ENCODE results near the gene ZGRF1.
"Not testable (repeated sequence)": the region's sequence is repeated elsewhere in the genome, so short reads cannot be mapped to it uniquely, and the experiment has no call there.

Gene ZGRF1

GRCh38 chr4:112668131-112668530 lies 31.4 kb upstream of the ZGRF1 start:
- TF ChIP-seq, protein P1, sequence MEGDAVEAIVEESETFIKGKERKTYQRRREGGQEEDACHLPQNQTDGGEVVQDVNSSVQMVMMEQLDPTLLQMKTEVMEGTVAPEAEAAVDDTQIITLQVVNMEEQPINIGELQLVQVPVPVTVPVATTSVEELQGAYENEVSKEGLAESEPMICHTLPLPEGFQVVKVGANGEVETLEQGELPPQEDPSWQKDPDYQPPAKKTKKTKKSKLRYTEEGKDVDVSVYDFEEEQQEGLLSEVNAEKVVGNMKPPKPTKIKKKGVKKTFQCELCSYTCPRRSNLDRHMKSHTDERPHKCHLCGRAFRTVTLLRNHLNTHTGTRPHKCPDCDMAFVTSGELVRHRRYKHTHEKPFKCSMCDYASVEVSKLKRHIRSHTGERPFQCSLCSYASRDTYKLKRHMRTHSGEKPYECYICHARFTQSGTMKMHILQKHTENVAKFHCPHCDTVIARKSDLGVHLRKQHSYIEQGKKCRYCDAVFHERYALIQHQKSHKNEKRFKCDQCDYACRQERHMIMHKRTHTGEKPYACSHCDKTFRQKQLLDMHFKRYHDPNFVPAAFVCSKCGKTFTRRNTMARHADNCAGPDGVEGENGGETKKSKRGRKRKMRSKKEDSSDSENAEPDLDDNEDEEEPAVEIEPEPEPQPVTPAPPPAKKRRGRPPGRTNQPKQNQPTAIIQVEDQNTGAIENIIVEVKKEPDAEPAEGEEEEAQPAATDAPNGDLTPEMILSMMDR (IDR thresholded peaks at IDR 0.05; ENCODE audit: extremely low read depth, missing control alignments) = no peak

GRCh38 chr4:112664611-112665010 lies 27.9 kb upstream of the ZGRF1 start:
- no peak for DNase-seq (ENCODE audit: low spot score)
- TF ChIP-seq, protein P1 (IDR thresholded peaks at IDR 0.05; ENCODE audit: extremely low read depth, missing control alignments) = no peak

More at GRCh38 chr4:112668131-112668530, 31.4 kb upstream of the ZGRF1 start:
- no peak for DNase-seq (ENCODE audit: low spot score)

GRCh38 chr4:112656115-112656514 lies 19.4 kb upstream of the ZGRF1 start:
- not testable (repeated sequence) for DNase-seq (ENCODE audit: low spot score)

GRCh38 chr4:112655270-112655669 lies 18.6 kb upstream of the ZGRF1 start:
- TF ChIP-seq, protein P1 (IDR thresholded peaks at IDR 0.05; ENCODE audit: extremely low read depth, missing control alignments) = no peak
- DNase-seq (ENCODE audit: low spot score) = no peak

DNA sequence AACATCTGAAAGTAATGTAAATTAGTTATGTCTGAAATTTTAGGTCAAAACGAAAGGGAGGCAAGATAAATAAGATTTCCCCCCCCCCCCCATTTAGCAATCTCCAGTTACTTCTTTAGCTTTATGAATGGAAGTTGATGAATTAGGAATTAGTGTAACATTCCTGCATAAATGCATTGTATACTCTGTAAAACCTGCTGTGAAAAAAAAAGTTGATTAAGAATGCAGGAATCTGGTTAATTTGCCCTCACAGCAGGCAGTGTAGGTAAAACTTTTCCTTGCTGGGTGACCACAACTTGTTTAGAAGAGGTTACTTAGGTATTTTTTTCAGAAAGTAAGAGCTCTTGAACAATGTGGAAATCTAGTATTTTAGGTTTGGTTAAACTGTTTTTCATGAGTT lies 15.5 kb upstream of the ZGRF1 start:
- TF ChIP-seq, protein P1 (IDR thresholded peaks at IDR 0.05; ENCODE audit: extremely low read depth, missing control alignments) = no peak
- no peak for DNase-seq (ENCODE audit: low spot score)

GRCh38 chr4:112651641-112652040 lies 14.9 kb upstream of the ZGRF1 start:
- TF ChIP-seq, protein P1 (IDR thresholded peaks at IDR 0.05; ENCODE audit: extremely low read depth, missing control alignments) = no peak

GRCh38 chr4:112650332-112650731 lies 13.6 kb upstream of the ZGRF1 start:
- TF ChIP-seq, protein P1 (IDR thresholded peaks at IDR 0.05; ENCODE audit: extremely low read depth, missing control alignments) = no peak
- no peak for DNase-seq (ENCODE audit: low spot score)

More at GRCh38 chr4:112651641-112652040, 14.9 kb upstream of the ZGRF1 start:
- DNase-seq (ENCODE audit: low spot score) = no peak

DNA sequence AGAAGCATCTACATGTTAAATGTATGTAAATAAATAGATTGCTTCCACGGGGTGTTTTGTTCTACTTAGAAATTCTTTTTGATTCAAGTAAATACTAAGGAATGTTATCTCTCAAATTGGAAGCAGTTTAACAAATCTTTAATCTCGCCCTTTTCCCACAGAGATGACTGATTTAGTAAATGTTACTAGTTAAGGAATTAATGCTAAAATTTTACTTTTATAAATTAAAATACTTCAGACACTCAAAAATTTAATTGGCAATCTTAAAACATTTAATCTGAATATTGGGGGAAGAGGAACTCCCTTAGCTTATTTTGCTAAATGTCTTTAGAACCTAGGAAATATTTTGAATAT lies 12.3 kb upstream of the ZGRF1 start:
- TF ChIP-seq, protein P1 (IDR thresholded peaks at IDR 0.05; ENCODE audit: extremely low read depth, missing control alignments) = no peak
- DNase-seq (ENCODE audit: low spot score) = no peak
